Endometrial microvascular endothelial cells (primary cell): ENCODE data around the gene SSMEM1. TPM values are rescaled to one million over a fixed set of nuclear protein-coding genes. Genes with fewer than 3 reads are reported as not detected.
"Not testable (repeated sequence)": the region's sequence is repeated elsewhere in the genome, so short reads cannot be mapped to it uniquely, and the experiment has no call there.

Experiments used
- in situ Hi-C: cut with HindIII; loops from 2 replicates; pipeline ENCODE4 v1.10.0; 2017; ENCODE audit warnings: low sequenced_read_pairs, low pct_unique_long_range_greater_than_20kb; ENCODE audit errors: inconsistent ontology term
- total RNA-seq: library from RNA; depleted of rRNA; stranded (reverse); fragments of >200 nt; gene quantifications from one replicate; pipeline ENCODE4 v1.2.3, GENCODE V29; 2015; ENCODE audit errors: inconsistent ontology term

The SSMEM1 gene
- total RNA-seq, 1 donor from 2014 or later, result not detected

- in situ Hi-C loops, result no loop called here
Measured at GRCh38 chr7:130208516-130208915, 856 bp downstream of the SSMEM1 start.

- in situ Hi-C loops, result no loop called here
Measured at GRCh38 chr7:130210181-130210935, 2.7 kb downstream of the SSMEM1 start.

GRCh38 chr7:130213828-130214227 lies 6.2 kb downstream of the SSMEM1 start:
- in situ Hi-C loops, result no loop called here

- in situ Hi-C loops, result no loop called here
Measured at GRCh38 chr7:130216025-130216424, 8.4 kb downstream of the SSMEM1 start.

GRCh38 chr7:130216750-130217149 lies 9.1 kb downstream of the SSMEM1 start:
- in situ Hi-C loops, result no loop called here

- in situ Hi-C loops, result no loop called here
Measured at GRCh38 chr7:130218806-130219620, 11.4 kb downstream of the SSMEM1 start.

- in situ Hi-C loops, result no loop called here
Measured at GRCh38 chr7:130219871-130220270, 12.2 kb downstream of the SSMEM1 start.

- in situ Hi-C loops, result no loop called here
Measured at GRCh38 chr7:130221746-130222145, 14.1 kb downstream of the SSMEM1 start.

- in situ Hi-C loops, result no loop called here
Measured at GRCh38 chr7:130223646-130224045, 16.0 kb downstream of the SSMEM1 start.

- in situ Hi-C loops, result no loop called here
Measured at GRCh38 chr7:130224210-130224609, 16.6 kb downstream of the SSMEM1 start.

GRCh38 chr7:130224923-130225322 lies 17.3 kb downstream of the SSMEM1 start:
- in situ Hi-C loops, result not testable (repeated sequence)

GRCh38 chr7:130226333-130226732 lies 18.7 kb downstream of the SSMEM1 start:
- in situ Hi-C loops, result no loop called here

- in situ Hi-C loops, result no loop called here
Measured at GRCh38 chr7:130227883-130228575, 20.4 kb downstream of the SSMEM1 start.

- in situ Hi-C loops, result no loop called here
Measured at GRCh38 chr7:130228840-130229502, 21.3 kb downstream of the SSMEM1 start.

- in situ Hi-C loops, result not testable (repeated sequence)
Measured at GRCh38 chr7:130229981-130230380, 22.3 kb downstream of the SSMEM1 start.

- in situ Hi-C loops, result no loop called here
Measured at GRCh38 chr7:130231792-130232191, 24.1 kb downstream of the SSMEM1 start.

- in situ Hi-C loops, result no loop called here
Measured at GRCh38 chr7:130232209-130232608, 24.5 kb downstream of the SSMEM1 start.

GRCh38 chr7:130234078-130234477 lies 26.4 kb downstream of the SSMEM1 start:
- in situ Hi-C loops, result no loop called here

GRCh38 chr7:130236361-130236760 lies 28.7 kb downstream of the SSMEM1 start:
- in situ Hi-C loops, result not testable (repeated sequence)
